IPS-20b (cell line): ENCODE measurements around the gene SRPK1.
"Not testable (repeated sequence)": the region's sequence is repeated elsewhere in the genome, so short reads cannot be mapped to it uniquely, and the experiment has no call there.

Experiments used
- H3K27ac ChIP-seq: one replicate; pipeline ENCODE4 v1.5.1; 2013; ENCODE audit warnings: low read length
- H3K27me3 ChIP-seq: 2 replicates; pipeline ENCODE4 v1.6.1; 2013; ENCODE audit warnings: mild to moderate bottlenecking, low read length, inconsistent platforms; ENCODE audit not compliant: insufficient read depth
- H3K36me3 ChIP-seq: 2 replicates; pipeline ENCODE4 v1.6.1; 2013; ENCODE audit warnings: low read depth, mild to moderate bottlenecking, inconsistent platforms, low read length, moderate library complexity; ENCODE audit not compliant: insufficient read depth
- H3K4me1 ChIP-seq: 2 replicates; pipeline ENCODE4 v1.6.1; 2013; ENCODE audit warnings: mild to moderate bottlenecking, control low read depth, inconsistent platforms, low read length, moderate library complexity; ENCODE audit not compliant: insufficient read depth
- H3K4me3 ChIP-seq: 2 replicates; pipeline ENCODE4 v1.5.1; 2013; ENCODE audit warnings: mild to moderate bottlenecking, low read length, inconsistent platforms
- H3K9ac ChIP-seq: 2 replicates; pipeline ENCODE4 v1.6.1; 2013; ENCODE audit warnings: low read depth, mild to moderate bottlenecking, inconsistent platforms, low read length, moderate library complexity
- H3K9me3 ChIP-seq: 2 replicates; pipeline ENCODE4 v1.6.1; 2013; ENCODE audit warnings: mild to moderate bottlenecking, low read depth, low read length, inconsistent platforms; ENCODE audit not compliant: insufficient read depth

SRPK1 gene

DNA sequence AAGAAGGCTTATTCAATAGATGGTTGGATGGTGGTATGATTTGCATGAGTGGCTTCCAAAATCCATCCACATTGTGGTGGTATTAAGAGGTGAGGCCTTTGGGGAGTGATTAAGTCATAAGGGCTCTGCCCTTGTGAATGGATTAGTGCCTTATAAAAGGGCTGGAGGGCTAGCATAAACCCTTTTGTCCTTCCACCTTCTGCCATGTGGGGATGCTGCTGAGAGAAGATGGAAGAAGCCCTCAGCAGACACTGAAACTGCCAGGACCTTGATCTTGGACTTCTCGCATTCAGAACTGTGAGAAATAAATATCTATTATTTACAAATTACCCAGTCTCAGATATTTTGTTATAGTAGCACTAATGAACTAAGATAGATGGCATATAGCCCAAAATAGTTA, 27.8 kb upstream of the SRPK1 start:
- H3K27ac ChIP-seq = no peak overlapping the region
- no peaks in the 10 kb centered on the region for H3K36me3 ChIP-seq
- no peaks in the 10 kb centered on the region for H3K27me3 ChIP-seq
- peaks cover 2% of the 10 kb centered on the region; the same call in 1 of the 2 replicates for H3K4me1 ChIP-seq
- H3K9ac ChIP-seq = no peak overlapping the region
- no peaks in the 10 kb centered on the region for H3K9me3 ChIP-seq
- no peak overlapping the region for H3K4me3 ChIP-seq

DNA sequence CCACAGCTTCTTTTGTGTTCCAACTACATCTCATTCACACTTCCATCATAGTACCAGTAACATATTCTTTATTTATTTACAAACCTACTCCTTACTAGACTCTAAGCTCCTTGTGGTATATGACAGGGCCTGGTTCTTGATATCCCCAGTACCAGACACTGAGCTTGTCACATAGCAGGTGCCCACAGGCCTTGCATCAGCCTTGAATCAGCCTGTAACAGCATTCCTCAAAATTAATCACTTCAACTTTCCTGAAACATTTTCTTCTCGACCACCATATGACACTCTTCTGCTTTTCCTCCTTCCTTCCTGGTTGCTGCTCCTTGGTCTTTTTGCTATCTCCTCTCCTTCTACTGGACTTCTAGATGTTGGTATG, 24.7 kb upstream of the SRPK1 start:
- Histone ChIP-seq H3K27me3 (no peaks in the 10 kb centered on the region), H3K4me1 (0 out of 2 replicates have a peak, but pooled peaks cover 1% of the 10 kb centered on the region), H3K9ac (no peak overlapping the region), H3K36me3 (no peaks in the 10 kb centered on the region), H3K4me3 (no peak overlapping the region), H3K27ac (no peak overlapping the region), H3K9me3 (no peaks in the 10 kb centered on the region)

DNA sequence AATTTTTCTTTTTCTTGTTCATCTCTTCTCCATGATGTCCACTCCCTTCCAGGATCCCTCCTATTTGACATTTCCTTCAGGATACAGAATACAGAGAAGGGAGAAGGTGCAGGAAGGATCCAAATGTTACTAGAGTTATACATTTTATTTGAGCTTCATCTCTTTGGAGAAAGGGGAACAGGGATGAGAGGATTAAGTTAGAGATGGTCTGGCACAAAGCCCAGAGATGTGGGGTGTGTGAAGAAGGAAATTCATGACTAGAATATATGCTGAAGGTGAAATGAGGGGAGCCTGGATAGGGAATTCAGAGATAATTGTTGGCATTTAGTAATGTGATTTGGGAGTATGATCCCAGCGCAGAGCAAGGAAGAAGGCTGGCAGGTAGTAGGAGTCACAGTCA, 22.5 kb upstream of the SRPK1 start:
- Histone ChIP-seq H3K4me3 (no peak overlapping the region), H3K27me3 (no peaks in the 10 kb centered on the region), H3K27ac (no peak overlapping the region), H3K9me3 (no peaks in the 10 kb centered on the region), H3K9ac (no peak overlapping the region), H3K36me3 (no peaks in the 10 kb centered on the region), H3K4me1 (no peaks in the 10 kb centered on the region)

DNA sequence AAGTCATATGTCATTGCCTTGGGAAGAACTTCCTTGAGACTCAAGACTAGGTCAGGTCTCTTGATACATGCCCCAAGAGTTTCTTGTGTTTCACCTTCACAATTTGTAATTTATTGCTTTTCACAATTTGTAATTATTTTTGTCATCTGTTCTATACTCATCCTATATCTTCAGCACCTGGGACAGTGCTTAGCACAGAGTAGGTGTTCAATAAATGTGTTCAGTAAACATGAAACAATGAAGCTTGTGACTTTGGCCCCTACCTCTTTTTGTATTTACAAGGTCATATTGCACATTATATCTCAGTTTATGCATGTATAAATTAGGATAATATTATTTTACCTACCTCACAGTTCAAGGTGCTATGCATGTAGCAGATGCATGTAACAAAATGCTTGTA, 21.5 kb upstream of the SRPK1 start:
- Histone ChIP-seq H3K27me3 (no peaks in the 10 kb centered on the region), H3K36me3 (no peaks in the 10 kb centered on the region), H3K9me3 (no peaks in the 10 kb centered on the region)

DNA sequence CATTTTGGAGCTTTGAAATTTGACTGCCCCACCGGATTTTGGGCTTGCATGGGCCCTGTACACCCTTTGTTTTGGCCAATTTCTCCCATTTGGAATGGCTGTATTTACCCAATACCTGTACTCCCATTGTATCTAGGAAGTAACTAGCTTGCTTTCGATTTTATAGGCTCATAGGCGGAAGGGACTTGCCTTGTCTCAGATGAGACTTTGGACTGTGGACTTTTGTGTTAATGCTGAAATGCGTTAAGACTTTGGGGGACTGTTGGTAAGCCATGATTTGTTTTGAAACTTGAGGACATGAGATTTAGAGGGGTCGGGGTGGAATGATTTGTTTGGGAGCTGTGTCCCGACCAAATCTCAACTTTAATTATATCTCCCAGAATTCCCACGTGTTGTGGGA, 20.3 kb upstream of the SRPK1 start:
- not testable (repeated sequence) for H3K9ac ChIP-seq, H3K4me1 ChIP-seq, H3K27ac ChIP-seq, H3K27me3 ChIP-seq, H3K4me3 ChIP-seq, H3K36me3 ChIP-seq, H3K9me3 ChIP-seq

More for the DNA sequence above, 21.5 kb upstream of the SRPK1 start:
- no peak overlapping the region for H3K27ac ChIP-seq
- H3K4me3 ChIP-seq = no peak overlapping the region
- no peak overlapping the region for H3K9ac ChIP-seq
- H3K4me1 ChIP-seq = no peaks in the 10 kb centered on the region

DNA sequence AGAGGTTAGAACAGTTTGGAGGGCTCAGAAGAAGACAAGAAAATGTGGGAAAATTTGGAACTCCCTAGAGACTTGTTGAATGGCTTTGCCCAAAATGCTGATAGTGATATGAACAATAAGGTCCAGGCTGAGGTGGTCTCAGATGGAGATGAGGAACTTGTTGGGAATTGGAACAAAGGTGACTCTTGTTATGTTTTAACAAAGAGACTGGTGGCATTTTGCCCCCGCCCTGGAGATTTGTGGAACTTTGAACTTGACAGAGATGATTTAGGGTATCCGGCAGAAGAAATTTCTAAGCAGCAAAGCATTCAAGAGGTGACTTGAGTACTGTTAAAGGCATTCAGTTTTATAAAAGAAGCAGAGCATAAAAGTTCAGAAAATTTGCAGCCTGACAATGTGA, 19.1 kb upstream of the SRPK1 start:
- not testable (repeated sequence) for H3K27ac ChIP-seq, H3K36me3 ChIP-seq, H3K4me3 ChIP-seq, H3K9me3 ChIP-seq, H3K9ac ChIP-seq, H3K4me1 ChIP-seq, H3K27me3 ChIP-seq

DNA sequence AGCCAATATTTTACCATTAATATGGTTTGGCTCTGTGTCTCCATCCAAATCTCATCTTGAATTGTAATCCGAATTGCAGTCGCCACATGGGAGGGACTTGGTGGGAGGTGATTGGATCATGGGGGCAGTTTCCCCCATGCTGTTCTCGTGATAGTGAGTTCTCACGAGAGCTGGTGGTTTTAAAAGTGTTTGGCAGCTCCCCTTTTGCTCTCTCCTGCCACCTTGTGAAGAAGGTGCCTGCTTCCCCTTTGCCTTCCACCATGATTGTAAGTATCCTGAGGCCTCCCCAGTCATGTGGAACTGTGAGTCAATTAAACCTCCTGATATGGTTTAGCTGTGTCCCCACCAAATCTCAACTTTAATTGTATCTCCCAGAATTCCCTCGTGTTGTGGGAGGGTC, 18.4 kb upstream of the SRPK1 start:
- H3K27me3 ChIP-seq, H3K36me3 ChIP-seq, H3K9ac ChIP-seq, H3K9me3 ChIP-seq, H3K27ac ChIP-seq, H3K4me1 ChIP-seq, H3K4me3 ChIP-seq: not testable (repeated sequence)

DNA sequence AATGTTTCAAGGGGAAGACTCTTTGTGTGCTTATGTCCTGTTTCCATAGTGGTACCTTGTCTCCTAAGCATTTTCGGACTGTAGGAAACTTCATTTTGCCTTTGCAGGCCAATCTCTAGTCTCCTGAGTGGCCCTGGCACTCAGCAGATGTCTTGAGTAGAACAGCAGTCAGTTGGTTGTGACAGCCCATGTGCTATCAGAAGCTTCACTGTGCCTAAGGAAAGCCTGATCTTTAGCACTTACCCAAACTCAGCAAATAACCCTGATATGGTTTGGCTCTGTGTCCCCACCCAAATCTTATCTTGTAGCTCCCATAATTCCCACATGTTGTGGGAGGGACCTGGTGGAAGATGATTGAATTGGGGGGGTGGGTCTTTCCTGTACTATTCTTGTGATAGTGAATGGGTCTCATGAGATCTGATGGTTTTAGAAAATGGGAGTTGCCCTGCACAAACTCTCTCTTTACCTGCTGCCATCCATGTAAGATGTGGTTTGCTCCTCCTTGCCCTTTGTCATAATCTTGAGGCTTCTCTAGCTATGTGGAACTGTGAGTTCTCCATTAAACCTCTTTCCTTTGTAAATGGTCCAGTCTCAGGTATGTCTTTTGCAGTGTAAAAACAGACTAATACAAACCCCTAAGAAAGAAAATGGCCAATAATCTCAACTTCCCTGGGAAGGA, 15.9 kb upstream of the SRPK1 start:
- no peak overlapping the region for H3K9ac ChIP-seq
- H3K36me3 ChIP-seq = no peaks in the 10 kb centered on the region
- no peaks in the 10 kb centered on the region for H3K4me1 ChIP-seq
- H3K4me3 ChIP-seq = no peak overlapping the region
- no peaks in the 10 kb centered on the region for H3K27me3 ChIP-seq
- no peaks in the 10 kb centered on the region for H3K9me3 ChIP-seq
- no peak overlapping the region for H3K27ac ChIP-seq

DNA sequence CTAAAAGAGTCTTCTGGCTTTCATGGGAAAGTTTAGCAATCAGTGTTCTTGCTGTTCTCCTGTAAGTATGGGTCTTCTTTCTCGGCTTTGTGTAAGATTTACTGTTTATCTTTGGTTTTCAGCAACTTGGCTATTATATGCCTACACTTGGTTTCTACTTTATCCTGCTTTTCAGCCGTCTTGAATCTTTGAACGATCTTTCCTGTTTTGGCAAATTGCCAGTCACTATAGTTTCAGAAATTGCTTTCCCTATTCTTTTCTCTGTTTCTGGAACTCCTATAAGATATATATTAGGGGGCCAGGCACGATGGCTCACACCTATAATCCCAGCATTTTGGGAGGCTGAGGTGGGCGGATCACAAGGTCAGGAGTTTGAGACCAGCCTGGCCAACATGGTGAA, 14.6 kb upstream of the SRPK1 start:
- Histone ChIP-seq H3K4me3 (no peak overlapping the region), H3K4me1 (peaks cover 5% of the 10 kb centered on the region; the same call in 1 of the 2 replicates), H3K9ac (no peak overlapping the region), H3K27ac (no peak overlapping the region), H3K27me3 (peaks cover 4% of the 10 kb centered on the region), H3K9me3 (no peaks in the 10 kb centered on the region), H3K36me3 (no peaks in the 10 kb centered on the region)

DNA sequence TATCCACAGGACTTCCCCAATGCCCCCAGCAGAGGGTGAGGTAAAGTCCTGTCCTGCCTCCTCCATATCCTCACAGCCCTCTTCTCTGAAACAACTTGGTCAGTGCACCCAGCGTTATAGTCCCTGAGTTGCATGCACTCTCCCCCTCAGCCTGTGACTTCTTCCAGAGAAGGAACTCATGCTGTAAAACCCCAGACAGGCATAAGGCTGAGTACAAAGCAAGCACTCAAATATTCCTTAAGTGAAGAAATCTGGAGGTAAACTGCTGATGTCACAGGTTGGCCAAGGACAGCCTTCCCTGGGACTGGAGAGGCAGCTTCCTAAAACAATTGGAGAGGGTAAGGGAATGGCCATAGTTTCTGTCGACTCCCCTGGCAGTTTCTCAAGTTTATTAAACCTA, 12.9 kb upstream of the SRPK1 start:
- Histone ChIP-seq H3K36me3 (no peaks in the 10 kb centered on the region), H3K27me3 (peaks cover 12% of the 10 kb centered on the region), H3K9me3 (no peaks in the 10 kb centered on the region), H3K27ac (no peak overlapping the region), H3K4me3 (no peak overlapping the region), H3K9ac (no peak overlapping the region), H3K4me1 (peaks cover 5% of the 10 kb centered on the region; the same call in 1 of the 2 replicates)

DNA sequence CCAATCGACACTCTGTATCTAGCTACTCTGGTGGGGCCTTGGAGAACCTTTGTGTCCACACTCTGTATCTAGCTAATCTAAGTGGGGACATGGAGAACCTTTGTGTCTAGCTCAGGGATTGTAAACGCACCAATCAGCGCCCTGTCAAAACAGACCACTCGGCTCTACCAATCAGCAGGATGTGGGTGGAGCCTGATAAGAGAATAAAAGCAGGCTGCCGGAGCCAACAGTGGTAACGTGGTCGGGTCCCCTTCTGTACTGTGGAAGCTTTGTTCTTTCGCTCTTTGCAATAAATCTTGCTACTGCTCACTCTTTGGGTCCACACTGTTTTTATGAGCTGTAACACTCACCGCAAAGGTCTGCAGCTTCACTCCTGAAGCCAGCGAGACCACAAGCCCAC, 11.0 kb upstream of the SRPK1 start:
- not testable (repeated sequence) for H3K9ac ChIP-seq, H3K4me3 ChIP-seq, H3K36me3 ChIP-seq, H3K27ac ChIP-seq, H3K9me3 ChIP-seq, H3K4me1 ChIP-seq
- H3K27me3 ChIP-seq = peaks cover 12% of the 10 kb centered on the region

DNA sequence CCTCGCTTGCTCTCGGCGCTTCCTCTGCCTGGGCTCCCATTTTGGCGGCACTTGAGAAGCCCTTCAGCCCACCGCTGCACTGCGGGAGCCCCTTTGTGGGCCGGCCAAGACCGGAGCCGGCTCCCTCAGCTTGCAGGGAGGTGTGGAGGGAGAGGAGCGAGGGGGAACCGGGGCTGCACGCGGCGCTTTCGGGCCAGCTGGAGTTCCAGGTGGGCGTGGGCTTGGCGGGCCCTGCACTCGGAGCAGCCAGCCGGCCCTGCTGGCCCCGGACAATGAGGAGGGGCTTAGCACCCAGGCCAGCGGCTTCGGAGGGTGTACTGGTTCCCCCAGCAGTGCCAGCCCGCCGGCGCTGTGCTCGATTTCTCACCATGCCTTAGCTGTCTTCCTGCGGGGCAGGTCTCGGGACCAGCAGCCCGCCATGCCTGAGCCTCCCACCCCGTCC, 10.2 kb upstream of the SRPK1 start:
- H3K9ac ChIP-seq = peak overlapping the region; percentile 1; the same call in 1 of the 2 replicates
- peaks cover 12% of the 10 kb centered on the region for H3K27me3 ChIP-seq
- H3K27ac ChIP-seq = no peak overlapping the region
- H3K9me3 ChIP-seq = no peaks in the 10 kb centered on the region
- H3K4me3 ChIP-seq = peak overlapping the region; percentile 43
- no peaks in the 10 kb centered on the region for H3K36me3 ChIP-seq
- H3K4me1 ChIP-seq = peaks cover 5% of the 10 kb centered on the region; the same call in 1 of the 2 replicates
